ENCODE results near the gene PNMA6E.

Gene PNMA6E

GRCh38 chrX:153435845-153436244 lies 34.7 kb upstream of the PNMA6E start:
- DNase-seq (ENCODE audit: low spot score): no peak

- DNase-seq (ENCODE audit: low spot score): peak; percentile 51
Measured at GRCh38 chrX:153434801-153435200, 33.7 kb upstream of the PNMA6E start.

GRCh38 chrX:153433781-153434285 lies 32.7 kb upstream of the PNMA6E start:
- DNase-seq (ENCODE audit: low spot score): no peak

- no peak for DNase-seq (ENCODE audit: low spot score)
Measured at GRCh38 chrX:153433161-153433680, 32.1 kb upstream of the PNMA6E start.

GRCh38 chrX:153430796-153431195 lies 29.6 kb upstream of the PNMA6E start:
- no peak for DNase-seq (ENCODE audit: low spot score)

- no peak for DNase-seq (ENCODE audit: low spot score)
Measured at GRCh38 chrX:153426204-153426603, 25.1 kb upstream of the PNMA6E start.

GRCh38 chrX:153423652-153424051 lies 22.5 kb upstream of the PNMA6E start:
- no peak for DNase-seq (ENCODE audit: low spot score)

GRCh38 chrX:153421856-153422255 lies 20.7 kb upstream of the PNMA6E start:
- no peak for DNase-seq (ENCODE audit: low spot score)

GRCh38 chrX:153420851-153421599 lies 19.9 kb upstream of the PNMA6E start:
- no peak for DNase-seq (ENCODE audit: low spot score)

GRCh38 chrX:153417637-153418036 lies 16.5 kb upstream of the PNMA6E start:
- DNase-seq (ENCODE audit: low spot score): no peak

- DNase-seq (ENCODE audit: low spot score): no peak
Measured at GRCh38 chrX:153416781-153417450, 15.8 kb upstream of the PNMA6E start.

- DNase-seq (ENCODE audit: low spot score): no peak
Measured at GRCh38 chrX:153414856-153415510, 13.8 kb upstream of the PNMA6E start.

GRCh38 chrX:153413731-153414130 lies 12.6 kb upstream of the PNMA6E start:
- DNase-seq (ENCODE audit: low spot score): no peak

- DNase-seq (ENCODE audit: low spot score): no peak
Measured at GRCh38 chrX:153412746-153413720, 11.9 kb upstream of the PNMA6E start.

- DNase-seq (ENCODE audit: low spot score): peak; percentile 24
Measured at GRCh38 chrX:153411988-153412574, 10.9 kb upstream of the PNMA6E start.

- no peak for DNase-seq (ENCODE audit: low spot score)
Measured at GRCh38 chrX:153411255-153411987, 10.3 kb upstream of the PNMA6E start, which contains the start of gene ZFP92. TSS of gene ZFP92 (plus strand) at chrX:153411472. CDS start at chrX:153418323, 6,851 bp downstream.

GRCh38 chrX:153410888-153411254 lies 9.7 kb upstream of the PNMA6E start:
- DNase-seq (ENCODE audit: low spot score): no peak

- DNase-seq (ENCODE audit: low spot score): no peak
Measured at GRCh38 chrX:153410373-153410772, 9.2 kb upstream of the PNMA6E start.

- DNase-seq (ENCODE audit: low spot score): no peak
Measured at GRCh38 chrX:153409414-153410101, 8.4 kb upstream of the PNMA6E start.

- DNase-seq (ENCODE audit: low spot score): no peak
Measured at GRCh38 chrX:153408871-153409351, 7.8 kb upstream of the PNMA6E start.

All from kidney tubule cell (primary cell).